Bronchial epithelial cell (primary cell): Measurements from ENCODE around the gene SMTN. TPM values are rescaled to one million over a fixed set of nuclear protein-coding genes. Genes with fewer than 3 reads are reported as not detected.
"Not testable (repeated sequence)": the region's sequence is repeated elsewhere in the genome, so short reads cannot be mapped to it uniquely, and the experiment has no call there.

Source experiments
- DNase-seq: peaks from one replicate; pipeline ENCODE4 v3.0.0-alpha.2; 2010; ENCODE audit warnings: low read depth
- FAIRE-seq: peaks from 2 replicates; lab custom pipeline; 2011; peaks lifted over from hg19 to GRCh38; lab: Jason Lieb, UNC
- H3K27me3 ChIP-seq: 2 replicates; pipeline ENCODE4 v1.5.1; 2011; ENCODE audit warnings: low read length; ENCODE audit not compliant: control insufficient read depth, insufficient read depth
- H3K36me3 ChIP-seq: 2 replicates; pipeline ENCODE4 v1.5.1; 2011; ENCODE audit warnings: low read length; ENCODE audit not compliant: control insufficient read depth, insufficient read depth
- H3K4me3 ChIP-seq: 2 replicates; pipeline ENCODE4 v1.5.1; 2011; ENCODE audit warnings: mild to moderate bottlenecking, low read depth, low read length, control low read depth
- CTCF ChIP-seq: IDR thresholded peaks from 2 replicates; pipeline ENCODE4 v1.5.1; 2011; ENCODE audit warnings: mild to moderate bottlenecking, moderate library complexity, low read length, control low read depth, inconsistent platforms; ENCODE audit not compliant: insufficient read depth, severe bottlenecking
- total RNA-seq: library from RNA; depleted of rRNA; stranded (reverse); fragments of >200 nt; gene quantifications from 2 replicates; pipeline ENCODE4 v1.2.1, GENCODE V29; 2014

SMTN gene
- total RNA-seq, 1 donor from 2014 or later: 38.7 TPM

GRCh38 chr22:31055117-31055634 lies 25.9 kb upstream of the SMTN start:
- FAIRE-seq: no peak
- Histone ChIP-seq H3K36me3 (no peaks in the 10 kb centered on the region), H3K4me3 (no peak overlapping the region), H3K27me3 (no peaks in the 10 kb centered on the region)
- DNase-seq: no peak
- TF ChIP-seq CTCF: no peak

GRCh38 chr22:31055635-31056159 lies 25.4 kb upstream of the SMTN start:
- Histone ChIP-seq H3K4me3 (no peak overlapping the region), H3K36me3 (no peaks in the 10 kb centered on the region), H3K27me3 (no peaks in the 10 kb centered on the region)
- DNase-seq (peak; percentile 99), FAIRE-seq (peak; percentile 90)
- no peak for TF ChIP-seq CTCF

- no peak for FAIRE-seq
- no peak for TF ChIP-seq CTCF
Observed at GRCh38 chr22:31056986-31057599, 24.0 kb upstream of the SMTN start.

GRCh38 chr22:31059663-31060062 lies 21.5 kb upstream of the SMTN start:
- not testable (repeated sequence) for H3K36me3 ChIP-seq, H3K4me3 ChIP-seq, H3K27me3 ChIP-seq, FAIRE-seq
- DNase-seq: peak; percentile 15

More at GRCh38 chr22:31056986-31057599, 24.0 kb upstream of the SMTN start:
- Histone ChIP-seq H3K27me3 (no peaks in the 10 kb centered on the region), H3K36me3 (no peaks in the 10 kb centered on the region), H3K4me3 (no peak overlapping the region)
- DNase-seq: no peak

- no peaks in the 10 kb centered on the region for H3K27me3 ChIP-seq
- FAIRE-seq (no peak), DNase-seq (peak; percentile 91)
- no peak for TF ChIP-seq CTCF
- H3K4me3 ChIP-seq: no peak overlapping the region
- H3K36me3 ChIP-seq: no peaks in the 10 kb centered on the region
Observed at GRCh38 chr22:31062566-31063230, 18.4 kb upstream of the SMTN start.

- FAIRE-seq (no peak), DNase-seq (no peak)
- TF ChIP-seq CTCF: no peak
- Histone ChIP-seq H3K36me3 (no peaks in the 10 kb centered on the region), H3K27me3 (no peaks in the 10 kb centered on the region), H3K4me3 (no peak overlapping the region)
Observed at GRCh38 chr22:31064369-31064768, 16.7 kb upstream of the SMTN start.
